GM19455 (cell line): ENCODE measurements around the gene RFX3.

ENCODE experiments used
- ATAC-seq: cut with Tn5 transposase; IDR thresholded peaks from one replicate; pipeline ENCODE4 v1.9.1; 2021; ENCODE audit not compliant: unreplicated experiment

RFX3 gene

GRCh38 chr9:3525836-3526164 is at the start of gene RFX3:
TSS of gene RFX3 (minus strand) at chr9:3526001. CDS start at chr9:3395588, 130,413 bp downstream.
- ATAC-seq, result peak; percentile 50

GRCh38 chr9:3571500-3571899 is 45.7 kb upstream of the RFX3 start:
- no peak for ATAC-seq

GRCh38 chr9:3569529-3569928 is 43.7 kb upstream of the RFX3 start:
- ATAC-seq, result no peak

- ATAC-seq, result no peak
These were observed 42.2 kb upstream of the RFX3 start for GRCh38 chr9:3567988-3568387.

- ATAC-seq, result no peak
These were observed 27.4 kb upstream of the RFX3 start for GRCh38 chr9:3553076-3553765.

GRCh38 chr9:3549225-3549624 is 23.4 kb upstream of the RFX3 start:
- no peak for ATAC-seq

GRCh38 chr9:3548648-3549047 is 22.8 kb upstream of the RFX3 start:
- no peak for ATAC-seq

- no peak for ATAC-seq
These were observed 15.4 kb upstream of the RFX3 start for GRCh38 chr9:3541206-3541605.

- no peak for ATAC-seq
These were observed 9.0 kb upstream of the RFX3 start for GRCh38 chr9:3534614-3535404.

GRCh38 chr9:3532158-3532557 is 6.4 kb upstream of the RFX3 start:
- no peak for ATAC-seq

- ATAC-seq, result no peak
These were observed 2.6 kb upstream of the RFX3 start for GRCh38 chr9:3528451-3528850.

GRCh38 chr9:3526997-3527940 is 1.5 kb upstream of the RFX3 start:
- ATAC-seq, result no peak

GRCh38 chr9:3526165-3526996 is 580 bp upstream of the RFX3 start:
- ATAC-seq, result peak; percentile 69

- no peak for ATAC-seq
These were observed 535 bp downstream of the RFX3 start for GRCh38 chr9:3525096-3525835.

- no peak for ATAC-seq
These were observed 3.8 kb downstream of the RFX3 start for GRCh38 chr9:3521966-3522365.

- no peak for ATAC-seq
These were observed 5.2 kb downstream of the RFX3 start for GRCh38 chr9:3520564-3520963.

GRCh38 chr9:3517377-3518048 is 8.3 kb downstream of the RFX3 start:
- ATAC-seq, result no peak

- no peak for ATAC-seq
These were observed 9.0 kb downstream of the RFX3 start for GRCh38 chr9:3516667-3517330.

- no peak for ATAC-seq
These were observed 10.4 kb downstream of the RFX3 start for GRCh38 chr9:3515405-3515804.
